ENCODE measurements around the gene AKAP6. TPM values are rescaled to one million over a fixed set of nuclear protein-coding genes. Genes with fewer than 3 reads are reported as not detected.

AKAP6 gene
- total RNA-seq, 1 experiment from 2014 or later, result 1.1 TPM

DNA sequence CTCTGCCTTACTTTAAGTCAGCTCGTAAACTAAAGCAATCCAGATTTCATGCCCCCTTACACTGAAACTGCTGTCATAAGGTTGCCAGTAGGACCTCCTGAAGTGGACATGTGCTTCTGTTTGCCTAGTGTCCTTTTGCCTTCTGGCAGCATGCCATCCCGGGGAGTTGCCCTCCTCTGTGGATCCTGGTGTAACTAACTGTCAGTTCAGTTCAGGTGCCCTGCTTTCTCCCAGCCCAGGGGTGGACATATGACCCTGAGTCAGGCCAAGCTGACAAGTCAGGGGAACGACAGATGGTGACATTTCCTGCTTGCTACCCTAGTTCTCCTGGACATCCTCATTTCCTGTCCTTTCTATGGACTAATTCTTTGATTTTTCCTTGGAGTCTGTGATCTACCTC, 25.6 kb downstream of the AKAP6 start:
- H3K27me3 ChIP-seq (ENCODE audit: insufficient read depth, low read length), result no peaks in the 10 kb centered on the region
- no peak overlapping the region for H2BK5ac ChIP-seq (ENCODE audit: insufficient read length, low read length)
- no peaks in the 10 kb centered on the region for H4K20me1 ChIP-seq (ENCODE audit: control insufficient read depth, insufficient read depth, insufficient read length)
- H3K4ac ChIP-seq (ENCODE audit: low read depth, low read length), result no peak overlapping the region
- H3K9me3 ChIP-seq (ENCODE audit: control insufficient read depth, low read depth, low read length), result no peaks in the 10 kb centered on the region
- H2AFZ ChIP-seq (ENCODE audit: low read length), result no peak overlapping the region
- no peak overlapping the region for H3K56ac ChIP-seq (ENCODE audit: insufficient read length, low read depth, low read length)
- no peak overlapping the region for H3K4me3 Mint-ChIP-seq
- H2BK20ac ChIP-seq (ENCODE audit: low read depth, low read length, poor library complexity, severe bottlenecking), result no peak overlapping the region
- peaks cover 0 to 3% of the 10 kb centered on the region in 2 experiments; a peak in 2 of 5 replicates for H3K9me3 Mint-ChIP-seq
- H4K8ac ChIP-seq (replicated peaks; ENCODE audit: insufficient read length, low read depth, low read length), result no peak overlapping the region
- H3K79me1 ChIP-seq (ENCODE audit: insufficient read depth, low read depth, low read length, poor library complexity, severe bottlenecking), result no peaks in the 10 kb centered on the region
- no peak overlapping the region for H3K9ac ChIP-seq (ENCODE audit: extremely low read depth, insufficient read length, low read length)
- no peaks in the 10 kb centered on the region for H3K23me2 ChIP-seq (ENCODE audit: insufficient read length, low read depth, low read length, poor library complexity, severe bottlenecking)
- H3K79me2 ChIP-seq (ENCODE audit: insufficient read depth, low read length), result no peaks in the 10 kb centered on the region
- no peak overlapping the region for H3K27ac Mint-ChIP-seq
- H3K4me2 ChIP-seq (ENCODE audit: insufficient read depth, insufficient read length, low read length), result no peak overlapping the region
- H2BK12ac ChIP-seq (ENCODE audit: insufficient read length, low read depth, low read length), result no peak overlapping the region
- H3K36me3 Mint-ChIP-seq (ENCODE audit: insufficient read depth in 1 of 3, low read depth in 3 of 3), result no peaks in the 10 kb centered on the region; a peak in 1 of 7 replicates
- H4K91ac ChIP-seq (ENCODE audit: insufficient read length, low read depth, low read length), result no peak overlapping the region
- H3K23ac ChIP-seq (ENCODE audit: insufficient read length, low read depth, low read length), result no peak overlapping the region
- WGBS (ENCODE audit: extremely low coverage, insufficient read length, low lambda C conversion rate), result no CpG with 5 or more reads among the region's 3 CpGs
- DNase-seq, result no peak
- H3K4me1 Mint-ChIP-seq, result peaks cover 8 to 11% of the 10 kb centered on the region in 2 experiments
- no peak overlapping the region for H2AK5ac ChIP-seq (ENCODE audit: insufficient read length, low read length)
- TF ChIP-seq, protein P1, sequence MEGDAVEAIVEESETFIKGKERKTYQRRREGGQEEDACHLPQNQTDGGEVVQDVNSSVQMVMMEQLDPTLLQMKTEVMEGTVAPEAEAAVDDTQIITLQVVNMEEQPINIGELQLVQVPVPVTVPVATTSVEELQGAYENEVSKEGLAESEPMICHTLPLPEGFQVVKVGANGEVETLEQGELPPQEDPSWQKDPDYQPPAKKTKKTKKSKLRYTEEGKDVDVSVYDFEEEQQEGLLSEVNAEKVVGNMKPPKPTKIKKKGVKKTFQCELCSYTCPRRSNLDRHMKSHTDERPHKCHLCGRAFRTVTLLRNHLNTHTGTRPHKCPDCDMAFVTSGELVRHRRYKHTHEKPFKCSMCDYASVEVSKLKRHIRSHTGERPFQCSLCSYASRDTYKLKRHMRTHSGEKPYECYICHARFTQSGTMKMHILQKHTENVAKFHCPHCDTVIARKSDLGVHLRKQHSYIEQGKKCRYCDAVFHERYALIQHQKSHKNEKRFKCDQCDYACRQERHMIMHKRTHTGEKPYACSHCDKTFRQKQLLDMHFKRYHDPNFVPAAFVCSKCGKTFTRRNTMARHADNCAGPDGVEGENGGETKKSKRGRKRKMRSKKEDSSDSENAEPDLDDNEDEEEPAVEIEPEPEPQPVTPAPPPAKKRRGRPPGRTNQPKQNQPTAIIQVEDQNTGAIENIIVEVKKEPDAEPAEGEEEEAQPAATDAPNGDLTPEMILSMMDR (conservative IDR thresholded peaks at IDR 0.05), result no peak
- peak overlapping the region; percentile 8; the same call in 1 of the 2 replicates for H3K14ac ChIP-seq (ENCODE audit: insufficient read depth, low read length)
- no peak overlapping the region for H2BK15ac ChIP-seq (ENCODE audit: low read depth, low read length)
- H3K4me1 ChIP-seq (ENCODE audit: insufficient read depth, low read length), result no peaks in the 10 kb centered on the region
- H3K18ac ChIP-seq (ENCODE audit: insufficient read length, low read depth, low read length), result no peak overlapping the region
- no peak overlapping the region for H3K27ac ChIP-seq (ENCODE audit: insufficient read length, low read depth, low read length)
- H4K5ac ChIP-seq (ENCODE audit: insufficient read length, low read depth, low read length), result no peak overlapping the region
- H3K27me3 Mint-ChIP-seq (ENCODE audit: low read depth), result no peaks in the 10 kb centered on the region
- no peak overlapping the region for H2BK120ac ChIP-seq (ENCODE audit: low read depth, low read length, poor library complexity, severe bottlenecking)
- no peak overlapping the region for H3T11ph ChIP-seq (ENCODE audit: low read length)

Data from H9 (cell line).